GM21423 (cell line): ENCODE results near the gene KRTAP26-1.

Experiments used
- ATAC-seq: cut with Tn5 transposase; IDR thresholded peaks from one replicate; pipeline ENCODE4 v1.9.1; 2021; ENCODE audit warnings: mild to moderate bottlenecking, moderate library complexity; ENCODE audit not compliant: unreplicated experiment

The KRTAP26-1 gene

DNA sequence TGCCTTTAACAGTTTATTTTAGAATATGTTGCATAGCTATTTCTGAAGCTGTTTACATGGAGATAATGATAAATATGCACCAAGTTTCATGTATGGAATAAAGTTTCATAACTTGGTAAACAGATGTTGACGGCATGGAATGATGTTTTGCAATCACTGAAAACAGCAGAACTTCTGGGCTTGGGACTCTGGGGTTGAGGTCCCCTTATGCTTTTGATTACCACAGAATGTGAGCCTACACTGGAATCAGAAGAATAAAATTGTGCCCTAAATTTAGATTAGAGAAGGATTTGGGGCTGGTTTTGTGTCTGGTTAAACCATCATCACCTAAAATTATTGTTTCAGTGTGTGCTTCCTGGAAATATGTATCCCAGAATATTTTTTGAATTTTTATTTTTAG lies 48.5 kb downstream of the KRTAP26-1 start:
- ATAC-seq, result no peak

DNA sequence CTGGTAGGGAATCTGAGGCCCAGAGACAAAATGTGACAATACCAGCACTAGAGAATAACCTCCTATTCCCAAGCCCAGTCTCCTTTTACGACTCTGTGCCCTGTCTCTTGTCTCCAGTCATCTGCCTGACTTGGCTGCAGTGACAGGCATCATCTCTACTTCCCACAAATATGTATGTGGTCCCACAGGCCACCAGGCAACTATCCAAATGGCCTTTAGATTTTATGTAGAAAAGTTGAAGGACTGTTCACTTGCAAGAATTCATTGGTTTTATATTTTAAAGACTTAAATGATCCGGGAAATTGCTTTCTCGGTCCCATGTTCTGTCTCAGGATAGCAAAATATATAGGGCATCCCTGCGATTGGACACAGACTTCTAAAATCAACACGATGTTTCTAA lies 49.0 kb downstream of the KRTAP26-1 start:
- ATAC-seq, result no peak

DNA sequence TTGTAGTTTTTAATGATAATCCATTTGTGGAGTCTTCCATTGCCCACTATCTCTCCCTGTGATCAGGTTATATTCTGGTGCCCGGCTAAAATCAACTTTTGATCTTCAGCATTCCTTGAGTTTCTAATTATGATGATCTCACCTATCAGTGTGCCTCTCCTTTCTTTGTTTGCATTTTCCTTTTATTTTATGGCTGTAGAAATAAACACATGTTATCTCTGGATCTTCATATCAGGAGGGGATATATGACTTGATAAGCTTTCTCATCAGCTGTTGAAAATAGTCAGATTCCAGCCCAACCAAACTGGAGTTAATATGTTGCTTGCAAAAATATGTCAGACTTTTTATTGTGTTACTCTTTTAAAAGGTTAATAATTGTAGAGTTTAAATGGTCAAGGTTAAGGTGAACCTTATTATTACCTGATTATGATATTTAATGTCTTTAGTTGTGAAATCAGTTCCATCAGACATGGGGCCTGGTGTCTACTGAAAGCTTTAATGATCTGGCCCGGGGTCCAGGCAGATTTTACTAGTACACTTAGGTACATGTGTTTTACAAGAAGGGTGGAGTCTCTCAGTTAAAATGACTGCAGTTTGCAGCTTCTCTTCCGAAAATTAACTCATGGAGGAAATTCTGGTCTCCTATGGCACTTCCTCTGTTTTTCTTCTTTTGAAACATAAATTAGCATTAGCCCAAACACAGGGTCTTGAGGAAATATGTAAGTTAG lies 50.1 kb downstream of the KRTAP26-1 start:
- ATAC-seq, result no peak
